Lung (tissue), 12 donors: ENCODE results near the gene FAM83F. TPM values are rescaled to one million over a fixed set of nuclear protein-coding genes. Genes with fewer than 3 reads are reported as not detected.

ENCODE experiments used
- ATAC-seq: fragments of 200-7000 bp; cut with Tn5 transposase; one replicate; pipeline ENCODE4 v1.9.1; 2020; ENCODE audit warnings: moderate number of reproducible peaks; ENCODE audit not compliant: insufficient read depth, low FRiP score
- DNase-seq, 3 donors: peaks; one replicate each; pipeline ENCODE4 v3.0.0-alpha.2; 2013 to 2017
- H3K27ac ChIP-seq, 2 donors: one replicate each; pipeline ENCODE4 v1.5.1; 2013; ENCODE audit warnings: mild to moderate bottlenecking in 2 of 2, moderate library complexity in 2 of 2, control low read depth in 1 of 2, inconsistent platforms in 1 of 2, low read depth in 1 of 2, low read length in 1 of 2
- H3K27me3 ChIP-seq, 3 donors: one replicate each; pipeline ENCODE4 v1.5.1; 2013; ENCODE audit warnings: low read length in 2 of 3; ENCODE audit not compliant: control insufficient read depth in 3 of 3, insufficient read depth in 3 of 3
- H3K36me3 ChIP-seq, 4 donors: one replicate each; pipeline ENCODE4 v1.5.1; 2013; ENCODE audit warnings: low read length in 4 of 4, mild to moderate bottlenecking in 1 of 4, moderate library complexity in 1 of 4; ENCODE audit not compliant: control insufficient read depth in 4 of 4, insufficient read depth in 4 of 4
- H3K4me1 ChIP-seq, 5 donors: one replicate each; pipeline ENCODE4 v1.5.1; 2013; ENCODE audit warnings: low read length in 5 of 5, mild to moderate bottlenecking in 2 of 5, moderate library complexity in 1 of 5; ENCODE audit not compliant: control insufficient read depth in 5 of 5, insufficient read depth in 5 of 5
- H3K4me3 ChIP-seq: one replicate; pipeline ENCODE4 v1.5.1; 2013; ENCODE audit warnings: mild to moderate bottlenecking, control low read depth, moderate library complexity
- H3K9ac ChIP-seq, 2 donors: one replicate each; pipeline ENCODE4 v1.5.1; 2013; ENCODE audit warnings: low read length in 2 of 2, control low read depth in 1 of 2; ENCODE audit not compliant: insufficient read depth in 1 of 2
- H3K9me3 ChIP-seq, 4 donors: one replicate each; pipeline ENCODE4 v1.5.1; 2013; ENCODE audit warnings: low read length in 3 of 4, mild to moderate bottlenecking in 1 of 4, moderate library complexity in 1 of 4; ENCODE audit not compliant: control insufficient read depth in 4 of 4, insufficient read depth in 3 of 4
- WGBS, 2 donors: extraction: QIAGEN DNeasy Blood & Tissue Kit; methylation state at CpG; one replicate each; pipeline ENCODE4 v1.1.7; 2013; 5-methylcytosine and 5-hydroxymethylcytosine counted together
- polyA plus RNA-seq, 2 donors: library from polyadenylated mRNA; stranded (reverse); fragments of 200-250 nt; gene quantifications; one replicate each; pipeline ENCODE4 v1.2.1, GENCODE V29; 2013
- total RNA-seq, 2 donors: library from RNA; depleted of rRNA in 1 of 2; stranded (reverse); fragments of >200 nt in 1 of 2; gene quantifications; one replicate each; pipeline ENCODE4 v1.2.1, GENCODE V29; 2014 to 2021
- TF ChIP-seq, protein P1 (sequence below): IDR thresholded peaks from 2 replicates; pipeline ENCODE4 v1.5.1; 2012; ENCODE audit warnings: mild to moderate bottlenecking; ENCODE audit errors: control extremely low read depth, extremely low read depth
- donor health status: control.
- donor health status: control.
- donor health status: Bipolar disorder and iron deficiency.
- donor health status: healthy.
- donor health status: DM: yes; HTN: yes; CAD: no.

Gene FAM83F
- total and polyA plus RNA-seq, 4 donors = 0.53 to 3.0 (median 0.94) TPM

DNA sequence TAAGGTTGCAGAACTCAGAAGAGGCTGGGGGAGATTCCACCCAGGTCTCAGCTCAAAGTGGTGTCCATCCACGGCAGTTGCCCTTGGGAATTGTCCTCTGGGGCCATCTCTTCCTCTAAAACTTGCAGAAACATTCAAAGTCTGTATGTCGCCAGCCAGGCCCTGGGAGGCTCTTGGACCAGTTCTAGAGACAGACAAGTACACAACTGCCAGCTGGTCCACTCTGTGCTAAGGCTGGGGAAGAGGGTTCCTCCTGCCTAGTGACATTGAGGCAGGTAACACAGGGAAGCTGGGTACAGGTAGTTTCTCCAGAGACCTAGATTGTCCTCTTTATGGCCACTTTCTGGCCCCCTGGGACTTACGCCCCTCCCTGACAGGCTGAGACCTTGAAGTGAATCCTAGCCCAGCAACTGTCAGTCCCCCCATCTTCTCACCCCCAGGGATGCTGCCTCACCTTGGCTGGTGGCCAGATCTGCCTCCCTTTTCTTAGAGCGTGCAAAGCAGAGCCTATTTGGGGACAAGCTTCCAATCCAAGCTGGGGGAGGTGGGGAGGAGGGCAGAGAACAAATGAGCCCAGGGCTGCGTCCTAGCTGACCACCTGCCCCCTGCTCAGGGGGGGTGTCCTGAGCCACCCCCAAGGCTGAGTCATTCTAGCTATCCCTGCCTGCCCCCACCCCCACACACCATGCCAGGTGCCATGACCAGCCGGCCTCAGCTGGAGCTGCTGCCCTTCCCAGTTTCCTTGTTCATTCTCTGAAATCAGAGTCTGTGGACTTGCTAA is 8.4 kb downstream of the FAM83F start:
- Histone ChIP-seq H3K27me3 (peaks cover 0 to 12% (median 7%) of the 10 kb centered on the region in 3 donors), H3K9me3 (no peaks in the 10 kb centered on the region), H3K4me1 (peaks cover 0 to 1% (median 0%) of the 10 kb centered on the region in 5 donors), H3K36me3 (no peaks in the 10 kb centered on the region), H3K4me3 (no peak overlapping the region), H3K9ac (no peak overlapping the region), H3K27ac (no peak overlapping the region)
- WGBS, 2 donors = 86 to 88% methylated on average over 6 of the region's 6 CpGs
- ATAC-seq (no peak), DNase-seq (no peak)
- TF ChIP-seq, protein P1, sequence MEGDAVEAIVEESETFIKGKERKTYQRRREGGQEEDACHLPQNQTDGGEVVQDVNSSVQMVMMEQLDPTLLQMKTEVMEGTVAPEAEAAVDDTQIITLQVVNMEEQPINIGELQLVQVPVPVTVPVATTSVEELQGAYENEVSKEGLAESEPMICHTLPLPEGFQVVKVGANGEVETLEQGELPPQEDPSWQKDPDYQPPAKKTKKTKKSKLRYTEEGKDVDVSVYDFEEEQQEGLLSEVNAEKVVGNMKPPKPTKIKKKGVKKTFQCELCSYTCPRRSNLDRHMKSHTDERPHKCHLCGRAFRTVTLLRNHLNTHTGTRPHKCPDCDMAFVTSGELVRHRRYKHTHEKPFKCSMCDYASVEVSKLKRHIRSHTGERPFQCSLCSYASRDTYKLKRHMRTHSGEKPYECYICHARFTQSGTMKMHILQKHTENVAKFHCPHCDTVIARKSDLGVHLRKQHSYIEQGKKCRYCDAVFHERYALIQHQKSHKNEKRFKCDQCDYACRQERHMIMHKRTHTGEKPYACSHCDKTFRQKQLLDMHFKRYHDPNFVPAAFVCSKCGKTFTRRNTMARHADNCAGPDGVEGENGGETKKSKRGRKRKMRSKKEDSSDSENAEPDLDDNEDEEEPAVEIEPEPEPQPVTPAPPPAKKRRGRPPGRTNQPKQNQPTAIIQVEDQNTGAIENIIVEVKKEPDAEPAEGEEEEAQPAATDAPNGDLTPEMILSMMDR = no peak

DNA sequence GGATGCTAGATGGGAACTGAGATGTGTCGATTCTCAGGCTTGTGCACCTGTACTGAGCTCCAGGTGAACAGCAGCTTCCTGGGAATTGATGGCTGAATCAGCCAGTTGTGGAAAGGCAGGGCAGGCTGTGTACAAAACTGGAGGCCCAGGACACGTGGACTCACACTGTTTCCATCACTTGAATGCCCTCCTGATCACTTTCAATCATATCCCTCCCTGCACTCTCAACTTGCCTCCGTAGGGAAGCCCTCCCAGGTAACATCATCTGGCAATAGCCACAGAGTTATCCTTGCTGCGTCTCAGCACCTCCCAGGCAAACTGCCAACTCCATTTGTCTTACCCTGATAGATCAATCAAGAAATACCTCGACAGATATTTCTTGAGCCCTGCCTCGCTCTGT is 10.1 kb downstream of the FAM83F start:
- H3K4me1 ChIP-seq = peaks cover 0 to 6% (median 0%) of the 10 kb centered on the region in 5 donors
- H3K9ac ChIP-seq = no peak overlapping the region
- DNase-seq = no peak
- H3K4me3 ChIP-seq = no peak overlapping the region
- no peaks in the 10 kb centered on the region for H3K36me3 ChIP-seq
- no peak overlapping the region for H3K27ac ChIP-seq
- 82 to 86% methylated on average over 6 of the region's 6 CpGs for WGBS, 2 donors
- no peaks in the 10 kb centered on the region for H3K9me3 ChIP-seq
- H3K27me3 ChIP-seq = peaks cover 0 to 28% (median 14%) of the 10 kb centered on the region in 3 donors
- TF ChIP-seq, protein P1 = no peak
- ATAC-seq = no peak

DNA sequence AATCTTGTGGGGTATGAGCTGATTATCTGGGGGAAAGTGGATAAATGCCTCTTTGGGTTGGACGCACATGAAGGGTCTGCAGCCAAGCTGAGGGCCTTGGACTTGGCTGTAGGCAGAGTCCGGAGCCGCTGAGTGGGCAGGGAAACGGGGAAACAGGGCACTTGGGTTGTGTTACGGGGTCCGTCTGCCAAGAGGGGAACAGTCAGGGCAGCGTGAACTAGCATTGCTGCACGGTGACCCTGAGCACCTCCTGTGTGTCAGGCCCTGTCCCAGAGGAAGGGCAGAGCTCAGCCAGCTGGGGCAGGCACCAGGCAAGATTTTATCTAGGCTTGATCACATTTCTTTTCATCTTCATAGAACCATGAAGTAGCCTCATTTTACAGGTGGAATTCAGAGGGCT is 11.9 kb downstream of the FAM83F start:
- ATAC-seq = no peak
- no peak for DNase-seq
- no peaks in the 10 kb centered on the region for H3K36me3 ChIP-seq
- H3K27ac ChIP-seq = no peak overlapping the region
- TF ChIP-seq, protein P1 = no peak
- 83 to 85% methylated on average over 8 of the region's 8 CpGs for WGBS, 2 donors
- H3K9me3 ChIP-seq = no peaks in the 10 kb centered on the region
- peaks cover 0 to 42% (median 26%) of the 10 kb centered on the region in 3 donors for H3K27me3 ChIP-seq
- no peak overlapping the region for H3K9ac ChIP-seq
- no peak overlapping the region for H3K4me3 ChIP-seq
- H3K4me1 ChIP-seq = peaks cover 0 to 13% (median 0%) of the 10 kb centered on the region in 5 donors
